ENCODE results near the gene MUC2.

DNA sequence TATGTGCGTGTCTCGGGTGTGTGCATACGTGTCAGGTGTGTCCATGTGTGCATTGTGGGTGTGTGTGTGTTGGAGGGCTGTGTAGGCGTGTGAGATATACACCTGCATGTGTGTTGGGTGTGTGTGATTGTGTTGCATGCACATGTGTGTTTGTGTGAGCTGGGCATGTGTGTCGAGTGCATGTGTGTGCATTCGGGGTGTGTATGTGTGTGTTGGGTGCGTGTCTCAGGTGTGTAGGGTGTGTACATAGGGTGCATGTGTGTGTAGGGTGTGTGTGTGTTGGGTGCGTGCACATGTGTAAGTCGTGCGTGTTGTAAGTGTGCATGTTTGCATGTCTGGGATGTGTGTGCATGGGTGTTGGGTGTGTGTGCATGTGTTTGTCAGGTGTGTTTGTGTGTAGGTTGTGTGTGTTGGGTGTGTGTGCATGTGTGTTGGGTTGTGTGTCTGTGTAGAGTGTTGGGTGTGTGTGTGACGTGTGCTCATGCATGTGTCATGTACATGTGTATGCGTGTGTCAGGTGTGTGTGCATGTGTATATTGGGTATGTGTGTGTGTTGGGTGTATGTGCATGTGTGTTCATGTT lies 42.3 kb upstream of the MUC2 start:
- TF ChIP-seq, protein P1, sequence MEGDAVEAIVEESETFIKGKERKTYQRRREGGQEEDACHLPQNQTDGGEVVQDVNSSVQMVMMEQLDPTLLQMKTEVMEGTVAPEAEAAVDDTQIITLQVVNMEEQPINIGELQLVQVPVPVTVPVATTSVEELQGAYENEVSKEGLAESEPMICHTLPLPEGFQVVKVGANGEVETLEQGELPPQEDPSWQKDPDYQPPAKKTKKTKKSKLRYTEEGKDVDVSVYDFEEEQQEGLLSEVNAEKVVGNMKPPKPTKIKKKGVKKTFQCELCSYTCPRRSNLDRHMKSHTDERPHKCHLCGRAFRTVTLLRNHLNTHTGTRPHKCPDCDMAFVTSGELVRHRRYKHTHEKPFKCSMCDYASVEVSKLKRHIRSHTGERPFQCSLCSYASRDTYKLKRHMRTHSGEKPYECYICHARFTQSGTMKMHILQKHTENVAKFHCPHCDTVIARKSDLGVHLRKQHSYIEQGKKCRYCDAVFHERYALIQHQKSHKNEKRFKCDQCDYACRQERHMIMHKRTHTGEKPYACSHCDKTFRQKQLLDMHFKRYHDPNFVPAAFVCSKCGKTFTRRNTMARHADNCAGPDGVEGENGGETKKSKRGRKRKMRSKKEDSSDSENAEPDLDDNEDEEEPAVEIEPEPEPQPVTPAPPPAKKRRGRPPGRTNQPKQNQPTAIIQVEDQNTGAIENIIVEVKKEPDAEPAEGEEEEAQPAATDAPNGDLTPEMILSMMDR (IDR thresholded peaks at IDR 0.05; ENCODE audit: insufficient read depth, low read depth, low read length) = no peak
- no peak for TF ChIP-seq EZH2 (IDR thresholded peaks at IDR 0.05; ENCODE audit: insufficient read depth, low read length)

All from astrocyte (in vitro differentiated cells and primary cell).